ENCODE data around the gene GRK4. TPM values are rescaled to one million over a fixed set of nuclear protein-coding genes. Genes with fewer than 3 reads are reported as not detected.

Gene GRK4
- total RNA-seq, 1 experiment from 2014 or later: 4.2 TPM

DNA sequence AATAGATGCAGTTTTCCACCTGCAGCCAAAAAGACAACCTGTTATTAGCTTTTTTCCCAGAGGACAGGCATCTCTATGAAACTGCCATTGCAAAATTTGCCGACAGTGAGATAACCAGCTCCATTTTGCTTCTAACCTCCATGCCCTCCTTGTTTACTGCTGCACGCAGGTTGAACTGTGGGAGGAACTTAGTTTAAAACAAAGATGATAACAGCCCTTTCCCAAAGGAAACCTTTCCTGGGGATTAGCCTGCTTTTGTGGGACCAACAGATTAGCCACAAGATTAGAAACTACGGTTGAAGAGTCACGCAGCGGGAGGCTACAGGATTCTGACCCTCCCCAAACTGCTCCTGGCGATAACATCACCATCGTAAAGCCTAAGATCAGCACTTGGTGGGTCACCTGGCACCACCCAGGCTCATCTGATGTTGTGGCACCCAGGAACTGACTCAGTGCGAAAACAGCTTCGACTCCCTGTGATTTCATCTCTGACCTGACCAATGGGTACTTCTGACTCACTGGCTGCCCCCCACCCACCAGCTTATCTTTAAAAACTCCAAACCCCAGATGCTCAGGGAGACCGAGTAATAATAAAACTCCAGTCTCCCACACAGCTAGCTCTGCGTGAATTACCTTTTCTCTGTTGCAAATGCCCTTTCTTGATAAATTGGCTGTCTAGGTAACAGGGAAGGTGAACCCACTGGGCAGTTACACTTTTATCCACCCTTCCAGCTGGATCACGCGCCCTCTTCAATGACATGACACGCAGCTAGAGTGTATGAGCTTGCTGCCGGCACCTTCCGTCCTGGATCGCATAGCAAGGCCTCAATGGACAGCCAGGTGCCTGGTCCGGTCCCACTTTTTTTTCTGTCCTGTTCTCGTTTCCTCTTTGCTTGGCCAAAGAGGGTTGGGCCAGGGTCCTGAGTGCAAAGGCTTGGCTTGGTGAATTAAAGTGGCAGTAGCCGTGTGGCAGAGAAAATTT, 27.3 kb upstream of the GRK4 start:
- POLR2A ChIA-PET: interaction anchor here (1.0 to 1.8 kb wide), 4 partner anchors 8 to 175 kb away, joined by 3 to 4 read pairs (median 3); partner anchors contain the start of genes GRK4 and NOP14
- no peak overlapping the region for H2AFZ ChIP-seq (ENCODE audit: low read depth, low read length, poor library complexity, severe bottlenecking)
- CTCF ChIA-PET: interaction anchor here (0.9 to 1.6 kb wide), 4 partner anchors 13 to 716 kb away, joined by 3 to 5 read pairs (median 4); no protein-coding TSS in a partner anchor
- H3K79me2 ChIP-seq (ENCODE audit: insufficient read depth, low read length): peaks cover 45% of the 10 kb centered on the region
- no peaks in the 10 kb centered on the region for H3K9me2 ChIP-seq (ENCODE audit: insufficient read depth)
- intact Hi-C loops (cut with micrococcal nuclease): loop anchor here (2.0 kb wide), 1 partner anchor 171 kb away; no protein-coding TSS in a partner anchor
- H3K9me3 ChIP-seq (ENCODE audit: control insufficient read depth in 1 of 2, insufficient read depth in 1 of 2, low read depth in 1 of 2, low read length in 2 of 2): no peaks in the 10 kb centered on the region
- no peak for TF ChIP-seq EZH2 (IDR thresholded peaks at IDR 0.05)
- peak; percentile 75 for TF ChIP-seq POLR2AphosphoS5 (IDR thresholded peaks at IDR 0.05; ENCODE audit: low read depth, low read length)
- no TSS peak for BruUV-seq (replicated peaks)
- RAD21 ChIA-PET (ENCODE audit: low non-redundant PET in 1 of 2, low total read pairs in 2 of 2, uncharacterized antibody in 2 of 2, unreplicated experiment in 2 of 2): interaction anchor here in 1 of 2 experiments (1.0 to 2.1 kb wide), 2 partner anchors 172 to 173 kb away, joined by 3 to 5 read pairs; no protein-coding TSS in a partner anchor
- peaks cover 24 to 45% of the 10 kb centered on the region in 2 experiments for H3K4me1 ChIP-seq (ENCODE audit: control insufficient read depth in 1 of 2, insufficient read depth in 2 of 2, low read length in 2 of 2)
- H3K4me2 ChIP-seq (ENCODE audit: low read length): peak overlapping the region; percentile 74
- DNase-seq (ENCODE audit: low read depth, low spot score) (peak; percentile 69), ATAC-seq (peak; percentile 38)
- H3K27ac ChIP-seq (ENCODE audit: low read depth, low read length): peak overlapping the region; percentile 96
- peak overlapping the region; percentile 95 to 98 for H3K4me3 ChIP-seq (replicated peaks in 1 of 2; ENCODE audit: low read depth in 1 of 2, low read length in 2 of 2)
- peaks cover 5% of the 10 kb centered on the region; the same call in 1 of the 2 replicates for H4K20me1 ChIP-seq (ENCODE audit: insufficient read depth)
- no peaks in the 10 kb centered on the region for H3K27me3 ChIP-seq (ENCODE audit: insufficient read depth, low read length)
- peaks cover 14 to 46% of the 10 kb centered on the region in 2 experiments for H3K36me3 ChIP-seq (ENCODE audit: control insufficient read depth in 1 of 2, insufficient read depth in 2 of 2, low read length in 2 of 2)
- H3K9ac ChIP-seq (ENCODE audit: low read length): peak overlapping the region; percentile 99

DNA sequence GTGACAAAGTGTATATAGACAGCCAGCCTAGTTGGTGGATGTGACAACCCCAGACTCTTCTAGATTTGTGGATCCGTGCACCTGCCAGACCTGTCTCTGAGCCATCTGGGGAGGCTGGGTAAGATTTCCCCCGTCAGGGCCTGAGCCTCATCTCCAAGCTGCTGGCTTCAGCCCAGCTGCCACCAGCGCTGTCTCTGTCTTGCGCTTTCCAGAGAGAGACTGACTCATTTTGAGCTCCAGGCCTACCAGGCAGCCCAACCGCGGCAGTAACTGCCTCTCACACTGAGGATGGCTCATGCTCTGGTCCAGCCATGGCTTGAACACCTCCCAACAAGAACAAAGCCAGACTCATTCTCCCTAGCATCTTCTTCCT, 26.6 kb upstream of the GRK4 start:
- DNase-seq (ENCODE audit: low read depth, low spot score): no peak
- no peaks in the 10 kb centered on the region for H3K9me2 ChIP-seq (ENCODE audit: insufficient read depth)
- ATAC-seq: peak; percentile 26
- CTCF ChIA-PET: no interaction called here
- intact Hi-C loops (cut with micrococcal nuclease): no loop called here
- no peaks in the 10 kb centered on the region for H3K27me3 ChIP-seq (ENCODE audit: insufficient read depth, low read length)
- peak overlapping the region; percentile 99 for H3K9ac ChIP-seq (ENCODE audit: low read length)
- H3K4me2 ChIP-seq (ENCODE audit: low read length): peak overlapping the region; percentile 74
- TF ChIP-seq ZFX (IDR thresholded peaks at IDR 0.05): 0 out of 2 replicates have a peak, but pooled peaks have one; percentile 26
- TF ChIP-seq SRF (IDR thresholded peaks at IDR 0.05; ENCODE audit: low read depth): no peak
- no peaks in the 10 kb centered on the region for H3K9me3 ChIP-seq (ENCODE audit: control insufficient read depth in 1 of 2, insufficient read depth in 1 of 2, low read depth in 1 of 2, low read length in 2 of 2)
- H3K36me3 ChIP-seq (ENCODE audit: control insufficient read depth in 1 of 2, insufficient read depth in 2 of 2, low read length in 2 of 2): peaks cover 18 to 47% of the 10 kb centered on the region in 2 experiments
- no peak overlapping the region for H2AFZ ChIP-seq (ENCODE audit: low read depth, low read length, poor library complexity, severe bottlenecking)
- peaks cover 5% of the 10 kb centered on the region; the same call in 1 of the 2 replicates for H4K20me1 ChIP-seq (ENCODE audit: insufficient read depth)
- POLR2A ChIA-PET: interaction anchor here (1.5 to 1.8 kb wide), 2 partner anchors 12 to 27 kb away, joined by 3 to 4 read pairs; partner anchors contain the start of genes GRK4 and NOP14
- peak overlapping the region in 1 of 2 experiments; percentile 98; a peak in 2 of 4 replicates for H3K4me3 ChIP-seq (replicated peaks in 1 of 2; ENCODE audit: low read depth in 1 of 2, low read length in 2 of 2)
- peaks cover 45% of the 10 kb centered on the region for H3K79me2 ChIP-seq (ENCODE audit: insufficient read depth, low read length)
- BruUV-seq (replicated peaks): no TSS peak
- H3K27ac ChIP-seq (ENCODE audit: low read depth, low read length): peak overlapping the region; percentile 96
- peaks cover 24 to 45% of the 10 kb centered on the region in 2 experiments for H3K4me1 ChIP-seq (ENCODE audit: control insufficient read depth in 1 of 2, insufficient read depth in 2 of 2, low read length in 2 of 2)
- RAD21 ChIA-PET (ENCODE audit: low non-redundant PET in 1 of 2, low total read pairs in 2 of 2, uncharacterized antibody in 2 of 2, unreplicated experiment in 2 of 2): interaction anchor here in 1 of 2 experiments (2.1 kb wide), 1 partner anchor 173 kb away, joined by 5 read pairs; no protein-coding TSS in a partner anchor
